Measurements from ENCODE around the gene DGKZ.

DGKZ gene

DNA sequence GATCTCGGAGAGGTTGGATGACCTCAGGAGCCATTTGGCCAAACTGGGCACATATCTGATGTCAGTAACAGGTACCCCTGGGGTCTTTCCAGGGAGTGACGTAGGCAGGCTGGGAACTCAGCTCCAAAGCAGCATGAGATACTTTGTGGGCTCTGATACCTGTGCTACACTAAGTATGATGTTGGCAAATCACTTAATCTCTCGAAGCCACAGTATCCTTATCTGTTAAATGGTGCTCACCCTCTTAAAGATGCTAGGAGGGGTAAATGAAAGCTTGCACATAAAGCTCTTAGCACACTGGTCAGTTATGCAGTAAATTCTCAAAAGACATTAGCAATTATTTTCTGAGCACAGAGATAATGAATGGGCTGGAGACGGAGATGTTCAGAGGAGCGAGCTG is 17.1 kb upstream of the DGKZ start:
- no peak for DNase-seq

DNA sequence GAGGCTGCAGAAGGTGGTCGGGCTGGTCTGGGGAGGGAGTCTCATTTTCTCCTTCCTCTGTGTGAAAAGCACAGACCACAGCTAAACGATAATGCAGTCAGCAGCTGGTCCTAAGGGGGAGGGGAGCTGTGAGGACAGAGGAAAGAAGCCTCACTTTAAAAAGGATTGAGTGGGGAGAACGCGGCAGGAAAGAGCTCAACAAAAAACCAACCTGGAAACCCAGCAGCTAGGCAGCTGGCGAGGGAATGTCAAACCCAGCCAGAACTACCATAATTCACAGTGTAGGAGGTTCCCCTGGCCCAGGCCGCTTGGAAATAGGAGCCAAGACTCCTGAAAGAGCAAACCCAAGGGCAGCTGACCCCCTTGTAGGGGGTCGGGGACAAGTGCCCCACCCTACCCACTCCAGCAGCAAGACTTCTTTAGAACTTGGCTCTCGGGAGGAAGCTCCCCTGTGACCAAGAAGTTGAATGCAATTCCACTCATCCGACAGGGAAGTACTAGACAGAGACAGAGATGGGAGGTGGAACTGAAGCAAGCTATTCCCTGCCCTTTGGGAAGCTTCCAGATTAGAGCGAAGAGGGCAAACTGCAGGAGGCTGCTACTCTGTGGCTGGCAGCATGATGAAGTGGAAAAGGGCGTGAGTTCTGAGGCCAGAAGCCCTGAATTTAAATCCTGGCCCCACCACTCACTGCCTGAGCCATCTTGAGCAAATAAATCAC is 16.5 kb upstream of the DGKZ start:
- DNase-seq, result no peak

DNA sequence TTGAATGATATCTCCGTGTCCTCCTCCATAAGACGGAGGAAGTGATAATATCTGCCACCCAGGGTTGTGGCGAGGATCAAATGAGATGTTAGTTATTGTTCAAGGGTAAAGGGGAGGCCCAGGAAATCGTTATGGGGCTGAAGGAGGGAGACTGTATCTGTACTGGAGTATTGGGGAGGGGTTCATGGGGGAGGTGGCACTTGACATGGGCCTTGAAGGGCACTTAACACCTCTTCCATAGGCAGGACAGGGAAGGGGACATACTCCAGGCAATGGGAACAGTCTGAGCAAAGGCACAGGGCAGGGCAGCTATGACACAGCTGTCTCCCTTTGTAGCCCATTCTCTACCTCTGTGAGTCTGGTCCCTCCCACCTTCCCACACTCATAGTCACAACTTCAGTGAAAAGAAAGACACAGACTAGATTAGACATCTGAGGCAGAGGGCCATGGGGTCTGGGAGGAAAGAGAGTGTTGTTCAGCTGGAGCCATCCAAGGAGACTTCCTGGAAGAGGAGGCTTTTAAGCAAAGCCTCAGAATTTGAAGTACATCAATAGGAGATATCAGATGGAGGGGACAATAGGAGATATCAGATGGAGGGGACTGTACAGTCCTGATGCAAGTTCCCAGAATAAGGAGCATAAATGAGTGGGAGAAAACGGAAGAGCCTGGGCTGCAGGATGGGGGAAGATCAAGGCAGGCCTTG is 15.8 kb upstream of the DGKZ start:
- DNase-seq, result no peak

DNA sequence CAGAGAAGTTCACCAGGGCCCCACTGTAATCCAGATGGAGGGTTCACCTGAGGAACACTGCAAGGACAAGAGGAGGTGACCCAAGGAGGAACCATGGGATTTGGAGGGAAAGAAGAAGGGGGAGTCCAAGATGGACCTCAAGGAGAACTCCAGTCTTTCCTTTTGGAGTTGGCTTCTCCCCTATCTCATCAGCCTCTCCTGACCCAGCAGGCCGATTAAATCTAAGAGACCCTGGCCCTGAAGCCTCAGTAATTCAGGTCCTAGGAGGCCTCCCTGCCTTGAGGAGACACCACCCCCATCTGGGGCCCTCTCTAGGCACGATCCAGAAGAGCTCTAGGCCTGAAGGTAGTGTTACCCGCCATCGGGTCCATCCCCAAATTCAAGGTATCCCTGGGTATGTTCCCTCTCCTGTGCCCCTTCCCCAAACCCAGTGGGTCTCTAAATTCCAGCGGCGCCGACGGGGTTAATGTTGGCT is 15.1 kb upstream of the DGKZ start:
- DNase-seq, result no peak

DNA sequence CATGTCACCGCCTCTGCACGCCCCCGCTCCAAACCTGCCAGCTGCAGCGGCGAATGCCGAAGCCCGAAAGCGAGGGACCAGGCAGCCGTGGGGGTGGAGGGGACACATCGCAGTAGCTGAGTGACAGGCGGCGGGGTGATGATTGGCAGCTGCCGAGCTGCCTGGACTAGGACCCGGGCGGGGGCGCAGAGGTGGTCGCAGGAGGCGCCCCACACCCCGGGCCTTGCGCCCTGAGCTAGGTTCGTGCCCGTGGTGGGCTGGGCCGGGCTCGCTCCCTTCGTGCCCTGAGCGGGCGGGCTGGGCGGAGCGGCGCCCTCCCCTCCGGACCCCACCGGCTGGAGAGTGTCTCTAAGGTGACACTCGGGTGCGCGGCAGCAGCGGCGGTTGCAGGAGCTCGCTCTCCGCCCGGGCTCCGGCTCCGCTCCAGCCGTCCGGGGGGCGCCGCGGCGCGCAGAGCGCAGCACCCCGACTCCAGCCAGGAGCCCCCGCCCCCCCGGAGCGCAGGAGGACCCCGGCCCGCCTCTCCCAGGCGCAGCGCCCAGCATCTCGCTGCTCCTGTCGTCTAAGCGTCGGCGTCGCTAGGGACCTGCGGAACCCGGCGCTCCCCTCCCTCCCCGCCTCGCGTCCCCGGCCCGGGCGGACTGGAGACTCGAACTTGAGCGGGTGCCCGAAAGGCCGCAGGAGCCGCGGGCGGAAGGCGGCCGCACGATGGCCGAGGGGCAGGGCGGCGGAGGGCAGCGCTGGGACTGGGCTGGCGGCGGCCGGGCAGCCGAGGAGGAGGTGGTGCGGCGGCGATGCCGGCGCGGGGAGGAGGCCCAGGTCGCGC is 14.5 kb upstream of the DGKZ start:
- no peak for DNase-seq

DNA sequence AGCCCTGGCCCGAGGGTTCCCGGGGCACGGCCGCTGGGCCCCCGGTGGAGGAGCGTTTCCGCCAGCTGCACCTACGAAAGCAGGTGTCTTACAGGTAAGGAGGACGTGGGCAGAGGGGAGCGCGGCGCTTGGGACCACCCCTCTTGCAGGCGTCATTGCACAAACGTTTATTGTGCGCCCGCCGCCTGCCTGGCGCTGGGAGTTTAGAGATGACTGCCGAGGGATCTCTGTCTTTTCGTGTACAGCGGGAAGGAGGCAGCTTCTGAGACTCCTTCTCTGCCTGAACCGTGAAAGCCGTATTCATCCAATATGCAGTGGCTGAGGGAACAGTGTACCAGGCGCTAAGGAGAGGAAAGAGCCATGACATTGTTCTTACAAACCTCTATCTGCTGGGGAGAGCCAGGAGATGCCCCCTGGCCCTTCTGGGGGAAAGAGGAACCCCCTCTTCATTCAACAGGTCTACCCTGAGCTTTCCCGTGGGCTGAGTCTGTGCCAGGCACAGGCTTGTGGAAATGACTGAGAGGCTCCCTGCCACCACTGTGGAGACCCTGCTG is 13.8 kb upstream of the DGKZ start:
- DNase-seq, result no peak

DNA sequence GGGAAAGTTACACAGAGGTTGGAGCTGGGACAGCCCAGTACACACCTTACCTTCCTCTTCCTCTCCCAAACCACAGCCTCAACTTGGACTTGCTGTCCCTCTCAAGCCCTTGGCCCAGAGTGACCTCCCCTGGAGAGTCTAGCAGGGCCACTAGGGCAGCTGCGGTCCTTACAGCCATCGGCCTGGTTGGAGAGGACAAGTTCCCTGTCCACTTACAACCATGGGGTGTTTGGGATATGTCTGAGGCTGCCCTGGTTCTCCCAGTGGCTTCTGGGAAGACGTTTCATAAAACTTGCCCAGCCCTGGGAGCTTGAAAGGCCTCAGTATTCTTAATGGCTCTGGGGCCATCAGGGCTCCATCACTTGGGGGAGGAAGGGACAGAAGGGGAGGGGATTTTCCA is 13.1 kb upstream of the DGKZ start:
- DNase-seq, result no peak

DNA sequence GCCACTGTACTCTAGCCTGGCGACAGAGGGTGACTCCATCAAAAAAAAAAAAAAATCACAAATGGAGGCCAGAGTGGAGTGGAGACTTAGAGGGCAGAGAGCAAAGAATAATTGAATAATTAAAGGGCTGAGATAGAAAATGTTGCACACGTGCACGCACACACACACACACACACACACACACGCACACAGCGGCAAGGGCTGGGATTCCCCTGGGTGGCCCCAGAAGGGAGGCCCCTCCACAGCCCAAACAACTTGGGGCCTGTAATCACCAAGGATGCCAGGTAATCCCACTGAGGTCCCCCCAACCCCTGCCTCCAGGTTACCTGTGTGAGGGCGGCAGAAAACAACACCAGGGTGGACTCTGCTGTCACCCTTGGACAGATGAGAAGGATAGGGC is 12.0 kb upstream of the DGKZ start:
- DNase-seq, result no peak

DNA sequence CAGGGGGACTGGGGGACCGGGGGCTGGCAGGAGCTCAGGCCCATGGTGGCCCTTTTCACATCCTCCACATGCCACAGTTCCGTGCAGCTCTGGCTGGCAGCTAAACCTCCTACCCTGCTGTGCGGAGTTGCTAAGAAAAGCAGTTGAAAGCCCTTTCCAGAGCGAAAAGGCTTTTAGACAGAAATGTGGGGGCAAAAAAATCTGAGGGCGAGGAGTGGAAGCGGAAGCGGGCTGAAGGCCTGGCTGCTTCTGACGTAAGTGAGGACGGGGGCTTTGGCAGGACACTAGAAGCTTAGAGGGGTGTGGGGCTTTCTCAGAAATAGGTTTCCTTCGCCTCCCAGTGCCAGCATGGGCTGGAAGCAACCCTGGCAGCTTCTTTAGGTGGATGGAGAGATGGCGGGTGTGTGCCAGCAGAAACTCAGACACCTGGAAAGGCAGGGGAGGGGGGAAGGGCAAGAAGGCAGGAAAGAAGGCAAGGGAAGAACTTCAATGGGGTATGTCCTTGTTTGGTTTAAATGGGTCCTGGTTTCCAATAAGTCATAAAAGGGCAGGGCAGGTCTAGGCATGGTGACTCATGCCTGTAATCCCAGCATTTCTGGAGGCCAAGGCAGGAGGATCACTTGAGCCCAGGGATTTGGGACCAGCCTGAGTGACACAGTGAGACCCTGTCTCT is 11.2 kb upstream of the DGKZ start:
- no peak for DNase-seq

DNA sequence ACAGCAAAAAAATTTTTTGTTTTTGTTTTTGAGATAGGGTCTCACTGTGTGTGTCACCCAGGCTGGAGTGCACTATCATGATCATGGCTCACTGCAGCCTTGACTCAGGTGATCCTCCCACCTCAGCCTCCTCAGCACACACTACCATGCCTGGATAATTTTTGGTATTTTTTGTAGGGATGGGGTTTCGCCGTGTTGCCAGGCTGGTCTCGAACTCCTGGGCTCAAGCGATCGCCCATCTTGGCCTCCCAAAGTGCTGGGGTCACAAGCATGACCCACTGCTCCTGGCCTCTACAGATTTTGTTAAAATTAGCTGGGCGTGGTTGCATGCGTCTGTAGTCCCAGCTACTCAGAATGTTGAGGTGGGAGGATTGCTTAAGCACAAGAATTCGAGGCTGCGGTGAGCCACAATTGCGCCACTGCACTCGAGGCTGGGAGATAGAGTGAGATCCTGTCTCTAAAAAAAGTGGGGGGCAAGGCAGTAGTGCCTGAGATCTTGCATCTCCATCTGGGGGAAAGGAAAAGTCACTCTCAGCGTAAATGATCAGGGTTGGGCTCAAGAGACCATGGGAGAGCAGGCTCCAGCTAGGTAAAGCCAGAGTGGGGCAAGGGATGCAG is 10.6 kb upstream of the DGKZ start:
- DNase-seq, result no peak

DNA sequence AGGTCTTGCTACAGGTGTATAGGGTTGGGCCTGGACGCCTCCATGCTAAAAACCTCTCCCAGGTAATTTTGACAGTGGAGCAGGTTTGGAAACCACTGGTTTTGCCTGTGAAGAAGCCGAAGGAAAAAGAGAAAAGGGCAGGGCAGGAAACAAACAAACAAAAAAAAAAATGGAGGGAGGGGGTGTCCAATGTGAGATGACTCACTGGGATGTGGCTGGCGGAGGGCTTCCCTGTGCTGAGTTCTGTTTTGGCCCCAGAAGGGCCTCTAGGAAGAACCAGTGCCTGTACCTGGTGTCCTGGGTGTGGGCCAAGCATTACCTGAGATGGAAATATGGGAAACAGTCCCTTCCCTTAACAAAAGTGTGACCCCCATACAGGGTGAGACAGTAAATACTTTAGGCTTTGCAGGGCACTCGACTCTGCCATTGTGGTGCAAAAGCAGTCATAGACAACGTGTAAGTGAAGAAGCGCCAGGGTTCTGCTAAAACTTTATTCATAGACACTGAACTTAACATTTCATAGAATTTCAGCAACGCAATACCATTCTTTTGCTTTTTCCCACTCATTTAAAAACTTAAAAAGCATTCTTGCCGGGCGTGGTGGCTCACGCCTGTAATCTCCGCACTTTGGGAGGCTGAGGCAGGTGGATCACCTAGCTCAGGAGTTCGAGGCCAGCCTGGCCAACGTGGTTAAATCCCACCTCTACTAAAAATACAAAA is 9.5 kb upstream of the DGKZ start:
- no peak for DNase-seq

DNA sequence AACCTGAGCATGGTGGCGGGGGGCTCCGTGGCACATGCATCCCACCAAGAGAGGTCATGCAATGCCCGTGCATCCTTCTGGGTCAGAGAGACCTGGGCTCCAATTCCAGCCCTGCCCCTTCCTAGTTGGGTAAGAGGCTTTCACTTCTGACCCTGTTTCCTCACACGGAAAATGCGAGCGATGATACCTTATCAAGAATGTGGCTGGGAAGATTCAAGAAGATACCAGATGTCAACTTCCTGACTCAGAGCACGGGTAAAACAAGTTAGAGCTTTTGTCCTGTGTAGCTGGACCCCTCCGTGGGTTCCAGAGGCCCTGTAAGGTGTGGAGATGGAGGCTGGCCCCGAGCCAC is 8.7 kb upstream of the DGKZ start:
- no peak for DNase-seq

DNA sequence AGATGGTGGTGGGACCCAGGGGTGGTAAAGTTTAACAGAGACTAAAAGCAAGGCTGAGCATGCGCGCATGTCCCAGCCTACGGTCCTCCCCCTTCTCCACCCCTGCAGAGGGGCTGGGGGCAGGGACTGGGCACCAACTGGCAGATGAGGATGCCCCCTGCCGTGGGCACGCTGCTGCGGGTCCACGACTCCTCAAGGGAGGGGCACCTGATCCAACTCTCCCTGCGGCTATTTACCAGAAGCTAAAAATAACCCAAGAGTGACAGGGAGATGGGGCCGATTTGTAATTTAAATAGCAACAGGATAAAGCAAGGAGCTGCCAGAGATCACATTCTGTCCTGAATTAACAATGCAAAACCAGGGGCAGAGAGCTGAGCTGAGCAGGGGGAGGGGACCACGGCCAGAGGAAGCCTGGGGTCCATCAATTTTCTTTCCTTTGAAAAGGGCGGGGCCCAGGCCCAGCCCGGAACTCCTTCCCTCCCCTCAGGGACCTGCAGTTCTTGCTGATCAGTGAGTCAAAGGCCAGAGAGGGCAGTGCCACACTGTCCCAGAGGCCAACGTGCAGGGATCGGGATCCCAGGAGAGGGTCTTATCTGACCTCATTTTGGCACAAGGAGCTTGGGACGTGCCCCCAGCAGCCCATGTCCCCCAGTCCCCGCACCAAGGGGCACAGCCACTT is 8.1 kb upstream of the DGKZ start:
- DNase-seq, result peak; percentile 11

DNA sequence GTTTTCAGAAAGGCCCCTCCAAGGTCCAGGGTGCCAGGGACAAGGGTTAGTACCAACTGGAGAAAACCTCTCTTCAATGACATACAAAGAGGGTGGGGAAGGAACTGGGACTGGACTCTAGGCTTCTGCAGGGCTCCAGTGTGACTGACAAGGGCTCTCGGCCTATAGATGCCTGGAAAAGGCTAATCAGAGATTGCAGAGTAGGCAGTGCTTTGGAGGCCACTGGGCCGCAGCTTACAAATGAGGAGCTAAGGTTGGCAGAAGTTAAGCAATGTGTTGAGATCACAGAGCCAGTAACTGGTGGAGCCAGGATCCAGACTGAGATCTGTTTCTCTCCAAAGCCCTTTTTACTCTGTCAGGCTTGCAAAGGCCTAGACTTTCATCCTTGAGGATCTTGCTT is 7.4 kb upstream of the DGKZ start:
- DNase-seq, result no peak

DNA sequence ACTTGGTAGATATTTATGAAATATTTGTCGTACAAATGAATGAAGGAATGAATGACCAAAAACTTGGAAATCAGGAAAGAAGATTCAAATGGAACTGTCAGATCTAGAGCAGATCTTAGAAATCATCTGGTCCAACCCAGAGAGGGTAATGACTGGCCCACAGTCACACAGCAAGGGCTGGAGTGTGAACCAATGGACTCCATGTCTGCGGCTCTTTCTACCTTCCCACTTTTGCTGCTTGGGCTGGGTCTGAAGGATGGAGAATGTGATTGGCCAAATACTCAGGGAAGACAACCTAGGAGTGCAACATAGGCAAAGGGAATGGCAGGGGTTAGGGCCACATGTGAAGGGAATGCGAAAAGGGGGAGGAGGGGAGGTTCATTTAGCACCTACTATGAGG is 5.8 kb upstream of the DGKZ start:
- no peak for DNase-seq

DNA sequence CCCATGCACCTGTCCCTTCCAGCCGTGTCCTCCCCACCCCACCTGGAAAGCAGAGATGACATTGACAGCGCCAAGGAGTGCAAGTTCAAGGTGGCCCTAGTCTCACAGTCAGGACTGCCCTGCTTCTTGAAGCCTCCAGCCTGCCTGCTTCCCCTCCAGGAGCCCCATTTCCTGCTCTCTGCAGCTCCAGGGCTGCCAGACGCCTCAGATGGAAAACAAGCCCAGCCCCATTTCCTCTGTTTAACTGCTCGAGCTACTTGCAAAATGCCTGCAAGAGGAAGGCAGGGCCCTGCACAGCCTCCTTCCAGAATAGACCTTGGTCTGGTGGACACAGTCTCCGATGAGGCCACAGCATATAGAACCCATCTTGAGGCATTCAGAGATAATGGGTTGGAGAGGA is 5.0 kb upstream of the DGKZ start:
- no peak for DNase-seq

DNA sequence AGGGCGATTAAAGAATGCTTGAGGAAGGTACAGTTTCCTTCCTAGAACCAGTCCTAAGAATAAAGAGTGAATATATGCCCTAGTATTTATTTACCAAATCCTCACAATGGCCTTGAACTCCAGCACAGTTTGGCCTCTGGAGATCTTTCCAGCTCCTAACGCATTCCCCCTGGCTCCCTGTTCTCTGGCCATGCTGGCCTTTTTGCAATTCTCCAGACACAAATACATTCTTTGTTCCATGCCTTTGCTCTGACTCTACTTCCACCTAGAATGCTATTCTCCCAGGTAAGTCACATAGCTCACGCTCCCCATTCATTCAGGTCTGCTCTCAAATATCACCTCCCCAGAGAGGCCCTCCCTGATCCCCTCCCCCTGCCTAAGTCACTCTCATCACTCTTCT is 3.7 kb upstream of the DGKZ start:
- DNase-seq, result no peak

DNA sequence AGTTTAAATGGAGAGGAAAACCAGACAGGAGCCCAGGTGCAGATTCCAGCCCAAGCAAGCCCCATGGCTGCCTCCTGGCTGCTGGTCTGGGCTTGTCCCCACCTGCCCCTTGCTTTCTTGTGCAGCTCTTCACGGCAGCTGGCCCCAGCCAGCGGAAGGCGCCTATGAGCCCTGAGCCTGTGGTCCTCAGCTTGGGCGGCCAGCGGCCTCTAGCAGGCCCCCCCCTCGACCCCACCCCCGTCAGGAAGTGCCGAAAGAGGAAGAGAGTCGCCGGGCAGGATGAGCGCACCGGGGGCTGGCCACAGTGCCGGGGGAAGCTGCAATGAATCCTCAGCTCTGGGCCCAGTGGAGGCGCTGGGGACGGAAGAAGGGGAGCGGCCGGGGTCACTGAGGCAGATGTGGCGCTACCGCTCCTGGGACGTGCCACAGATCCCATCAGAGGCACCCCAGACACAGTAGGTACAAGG is 2.1 kb upstream of the DGKZ start:
- peak; percentile 21 for DNase-seq

DNA sequence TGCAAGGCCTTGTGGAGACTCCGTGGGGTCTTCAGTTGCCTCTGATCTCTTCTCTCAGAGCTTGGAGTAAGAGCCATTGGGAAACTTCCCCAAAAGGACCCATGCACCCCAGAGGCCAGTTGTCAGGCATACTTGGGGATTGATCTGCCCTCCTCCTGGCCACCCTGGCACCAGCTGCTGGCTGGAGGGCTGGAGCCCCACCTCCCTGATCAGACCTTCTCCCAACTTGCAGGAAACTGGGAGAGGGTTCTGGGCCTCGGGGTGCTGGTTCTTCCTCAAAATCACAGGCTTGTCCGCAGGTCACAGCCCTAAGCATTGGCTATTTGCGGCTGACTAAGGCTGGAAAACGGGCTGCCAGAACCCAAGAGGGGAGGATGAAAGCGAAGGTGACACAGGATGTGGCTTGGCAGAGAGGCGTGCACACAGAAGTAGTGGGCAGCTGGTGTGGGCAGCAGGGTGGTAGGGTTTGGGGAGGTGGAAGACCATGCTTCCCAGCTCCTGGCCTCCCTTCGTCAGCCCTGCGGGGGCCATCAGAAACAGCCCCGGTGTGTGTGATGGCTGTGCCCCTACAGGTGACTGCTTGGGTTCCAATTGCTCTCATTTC is 1.3 kb upstream of the DGKZ start:
- DNase-seq, result no peak

DNA sequence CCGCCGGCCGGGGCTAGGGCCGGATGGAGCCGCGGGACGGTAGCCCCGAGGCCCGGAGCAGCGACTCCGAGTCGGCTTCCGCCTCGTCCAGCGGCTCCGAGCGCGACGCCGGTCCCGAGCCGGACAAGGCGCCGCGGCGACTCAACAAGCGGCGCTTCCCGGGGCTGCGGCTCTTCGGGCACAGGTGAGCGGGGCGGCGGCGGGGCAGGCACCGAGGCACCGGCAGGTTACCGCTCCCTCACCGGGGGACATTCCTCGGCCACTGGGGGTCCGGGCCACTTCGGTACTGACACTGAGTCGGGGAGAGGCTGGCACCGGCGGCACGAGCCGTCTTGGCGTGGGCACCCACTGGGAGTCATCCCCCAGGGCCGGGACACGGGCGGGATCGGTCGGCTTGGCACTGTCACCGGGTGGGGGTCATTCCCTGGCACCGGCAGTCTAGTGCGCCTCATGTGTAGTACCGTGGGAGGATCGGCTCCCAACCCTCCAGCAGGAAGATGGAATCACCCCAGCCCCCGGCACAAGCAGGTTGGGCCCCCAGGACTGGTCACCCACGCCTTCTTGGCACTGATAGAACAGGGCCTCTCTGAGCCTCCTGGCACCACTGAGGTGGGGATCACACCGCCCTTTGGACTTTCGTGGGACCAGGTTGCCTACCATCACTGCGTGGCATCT is 511 bp downstream of the DGKZ start:
- no peak for DNase-seq

All from NCI-H510A treated with DMSO at 0.1 percent for 48 hours (cell line).